DMS79 treated with DMSO at 0.1 percent for 48 hours (cell line): ENCODE results near the gene CYB561.

Source experiments
- DNase-seq: peaks from one replicate; lab custom pipeline; 2025; lab: John Stamatoyannopoulos, UW

The CYB561 gene

DNA sequence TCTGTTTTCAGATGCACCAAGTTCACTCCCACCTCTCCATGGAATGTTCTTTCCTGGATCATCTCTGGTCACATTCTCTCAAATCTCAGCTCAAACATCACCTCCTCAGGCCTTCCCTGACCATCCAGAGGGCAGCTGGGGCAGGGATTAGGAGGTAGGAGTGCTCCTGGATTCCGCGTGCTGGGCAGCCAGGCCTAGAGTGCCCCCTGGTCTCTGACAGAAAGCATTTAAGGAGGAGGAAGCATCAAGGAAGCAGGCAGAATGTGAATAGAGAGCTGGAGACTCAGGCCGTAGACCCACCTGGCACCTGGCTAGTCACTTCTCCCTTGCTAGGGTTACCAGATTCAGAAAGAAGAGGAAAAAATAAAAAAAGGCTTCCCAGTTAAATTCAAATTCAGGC, 2.5 kb upstream of the CYB561 start:
- no peak for DNase-seq

- no peak for DNase-seq
Observed at GRCh38 chr17:63447471-63448009, 1.4 kb upstream of the CYB561 start.

DNA sequence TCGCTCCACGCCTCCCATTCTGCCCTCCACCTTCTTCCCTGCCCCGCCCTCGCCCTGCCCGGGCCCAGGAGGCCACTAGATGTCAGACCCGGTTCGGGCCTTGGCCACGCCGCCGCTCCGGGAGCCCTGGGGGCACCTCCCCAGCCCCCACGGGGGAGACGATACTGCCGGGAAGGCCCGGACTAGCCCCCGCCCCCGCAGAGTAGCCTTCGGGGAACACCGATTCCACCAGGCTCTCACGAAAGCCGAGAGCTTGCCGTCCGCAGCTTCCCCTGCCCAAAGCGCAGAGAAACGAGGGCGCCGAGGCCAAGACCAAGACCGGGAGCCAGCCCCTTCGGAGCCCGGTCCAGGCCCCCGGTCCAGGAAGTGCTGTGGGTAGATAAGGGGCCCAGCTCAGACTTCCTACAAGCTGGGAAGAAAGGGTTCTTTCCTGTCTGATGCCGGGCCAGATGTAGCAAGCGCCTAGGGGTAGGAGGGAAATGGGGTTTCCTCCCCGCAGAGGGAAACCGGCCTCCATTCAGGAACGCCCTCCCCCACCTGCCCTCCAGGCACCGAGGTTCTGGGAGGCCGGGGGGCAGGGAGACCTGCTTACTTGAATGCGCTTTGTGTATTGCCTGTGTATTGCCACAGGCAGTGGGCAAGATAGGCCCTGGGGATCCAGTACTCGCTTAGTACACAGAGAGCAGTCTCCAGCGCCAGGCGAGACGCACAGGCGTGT, 806 bp upstream of the CYB561 start:
- DNase-seq, result peak; percentile 14

- DNase-seq, result peak; percentile 35
Observed at GRCh38 chr17:63445571-63445953, 544 bp downstream of the CYB561 start.

- DNase-seq, result no peak
Observed at GRCh38 chr17:63445065-63445464, 1.0 kb downstream of the CYB561 start.

DNA sequence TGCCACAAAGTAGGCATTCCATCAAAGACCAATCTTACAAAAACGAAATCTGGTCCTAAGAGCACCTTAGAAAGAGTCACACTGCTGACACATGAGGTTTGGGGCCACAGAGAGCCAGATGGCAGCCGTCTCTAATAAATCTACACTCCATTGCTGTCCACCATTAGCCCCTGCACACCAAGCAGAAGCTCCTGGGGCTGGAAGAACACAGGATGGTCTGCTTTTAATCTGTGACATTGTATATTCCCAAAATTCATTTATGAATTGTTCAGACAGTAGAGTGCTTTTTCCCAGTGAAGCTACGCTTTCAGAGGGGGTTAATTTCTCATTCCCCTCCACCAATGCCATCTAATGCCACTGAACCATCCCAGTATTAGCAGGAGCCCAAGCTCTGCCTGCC, 1.6 kb downstream of the CYB561 start:
- DNase-seq, result no peak

DNA sequence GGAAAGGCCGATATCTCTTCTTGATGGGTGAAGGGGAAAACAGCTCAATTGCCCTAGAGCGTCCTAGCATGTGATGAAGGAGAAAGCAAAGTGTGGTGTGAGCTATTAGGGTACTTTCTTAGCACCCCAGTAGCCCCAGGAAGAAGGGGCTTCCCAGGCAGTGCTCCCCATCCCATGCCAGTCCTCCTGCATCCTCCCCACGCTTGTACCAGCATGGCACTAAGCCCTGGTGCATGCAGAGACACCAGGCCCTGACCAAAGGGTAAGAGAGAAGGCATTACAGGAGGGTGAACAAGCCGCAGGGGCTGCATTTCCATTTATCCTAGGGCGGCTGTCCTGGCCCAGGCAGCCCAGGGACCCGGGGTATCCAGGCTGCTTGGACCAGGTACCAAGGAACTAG, 3.1 kb downstream of the CYB561 start:
- no peak for DNase-seq

- no peak for DNase-seq
Observed at GRCh38 chr17:63442549-63443035, 3.5 kb downstream of the CYB561 start.

GRCh38 chr17:63442074-63442473, 4.0 kb downstream of the CYB561 start:
- no peak for DNase-seq

- DNase-seq, result no peak
Observed at GRCh38 chr17:63441654-63442053, 4.5 kb downstream of the CYB561 start.

DNA sequence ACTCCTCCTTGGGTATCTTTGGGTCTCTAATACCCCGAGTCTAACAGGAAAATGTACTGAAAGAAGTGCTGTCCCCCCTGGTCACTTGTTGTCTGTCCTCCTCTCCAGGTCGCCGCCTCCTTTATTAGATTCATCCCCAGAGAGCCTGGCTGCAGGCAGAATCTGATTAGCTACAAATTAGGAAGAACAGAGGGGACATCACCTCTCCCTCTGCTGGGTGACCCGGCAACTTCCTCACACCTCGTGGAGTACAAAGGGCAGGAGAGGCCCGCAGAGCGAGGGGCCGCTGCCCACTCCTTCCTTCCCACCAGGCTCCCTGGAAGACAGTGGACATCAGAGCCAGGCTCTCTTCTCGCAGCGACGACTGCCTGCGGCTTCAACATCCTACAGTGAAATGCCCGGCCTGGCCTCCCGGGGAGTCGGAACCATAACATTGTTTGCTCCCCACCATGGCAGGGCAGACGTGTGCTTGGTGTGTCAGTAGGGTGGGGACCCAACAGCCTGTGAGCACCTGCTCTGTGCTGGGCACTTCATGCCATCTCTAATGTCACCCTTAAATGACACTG, 5.3 kb downstream of the CYB561 start:
- DNase-seq, result no peak

DNA sequence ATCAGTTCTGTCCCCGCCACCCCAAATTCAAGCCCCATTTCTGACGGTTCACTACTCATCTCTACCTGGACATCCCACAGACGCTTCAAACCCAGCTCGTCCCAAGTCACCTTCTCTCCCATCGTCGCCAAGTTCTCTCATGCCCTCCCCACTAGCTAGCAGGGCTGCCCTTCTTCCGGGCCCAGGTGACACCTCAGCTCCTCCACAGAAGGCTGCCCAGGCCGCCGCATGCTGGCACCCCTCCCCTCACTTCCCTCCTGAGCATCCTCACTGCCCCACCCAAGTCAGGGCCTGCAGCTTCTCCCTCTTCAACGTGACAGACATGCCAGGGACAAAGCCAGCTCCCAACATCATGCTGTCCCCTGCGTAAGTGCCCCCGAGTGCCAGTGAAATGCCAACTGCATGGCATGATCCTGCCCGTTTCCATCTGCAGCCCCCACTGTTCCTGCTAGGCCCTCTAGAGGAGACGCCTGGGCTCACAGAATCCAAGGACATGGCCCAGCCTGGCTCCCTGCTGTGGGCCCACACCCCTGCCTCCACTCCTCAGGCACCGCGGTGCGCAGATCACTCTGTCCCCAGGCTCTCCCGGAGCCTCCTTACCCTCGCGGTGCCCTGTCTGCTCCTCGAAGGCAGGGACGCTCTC, 5.9 kb downstream of the CYB561 start:
- no peak for DNase-seq

GRCh38 chr17:63439687-63440086, 6.4 kb downstream of the CYB561 start:
- DNase-seq, result no peak

GRCh38 chr17:63438092-63439051, 7.7 kb downstream of the CYB561 start:
- DNase-seq, result no peak

- DNase-seq, result no peak
Observed at GRCh38 chr17:63437287-63438091, 8.6 kb downstream of the CYB561 start.

GRCh38 chr17:63436523-63437110, 9.5 kb downstream of the CYB561 start:
- peak; percentile 4 for DNase-seq

DNA sequence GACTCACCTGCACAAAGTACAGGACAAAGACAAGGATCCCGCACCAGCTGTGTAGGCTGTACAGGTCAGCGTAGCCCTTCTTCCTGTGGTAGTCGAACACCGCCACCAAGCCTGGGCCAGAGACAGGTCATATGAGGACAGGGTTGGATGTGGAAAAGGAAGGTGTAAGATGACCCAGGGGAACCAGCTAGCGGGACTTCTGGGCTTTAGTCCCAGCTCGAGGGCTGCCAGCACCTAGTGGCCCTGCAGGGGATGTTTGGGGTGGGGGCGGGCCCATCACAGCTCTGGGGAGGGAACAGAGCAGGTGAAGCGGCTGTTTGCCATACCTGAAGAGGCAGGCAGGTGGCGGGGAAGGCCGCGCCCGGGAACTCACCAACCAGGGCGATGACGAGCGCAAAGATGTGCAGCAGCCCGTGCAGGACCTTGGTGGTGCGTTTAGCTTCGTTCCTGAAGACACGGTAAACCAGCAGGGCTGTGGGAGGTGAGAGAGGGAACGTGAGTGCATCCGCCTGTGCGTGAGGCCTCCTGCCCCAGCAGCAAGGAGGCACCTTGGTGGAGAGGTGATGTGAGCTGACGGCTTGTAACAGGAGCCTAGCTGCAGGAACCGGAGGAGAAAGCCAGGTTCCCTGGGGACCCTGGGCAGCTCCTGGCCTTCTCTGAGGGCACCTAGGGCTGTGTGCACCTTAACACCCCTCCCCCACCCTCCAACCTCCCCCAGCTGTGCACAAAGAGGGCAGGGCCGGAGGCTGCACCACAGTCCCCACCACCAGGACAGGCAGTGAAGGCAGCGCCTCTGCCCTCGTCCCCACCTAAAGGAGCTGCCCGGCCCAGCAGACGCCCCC, 10.2 kb downstream of the CYB561 start:
- DNase-seq, result peak; percentile 46

GRCh38 chr17:63434951-63435571, 11.0 kb downstream of the CYB561 start:
- DNase-seq, result no peak
